Activated naive CD4-positive, alpha-beta T cell treated with anti-CD3 and anti-CD28 coated beads, Interleukin-2, amount 10 ng/mL, durations not matched to agents 7 days and 5 days (primary cell): ENCODE results near the gene DCLRE1B.

Experiments used
- CTCF ChIA-PET: fragments of 350-600 bp; sonication (Branson Sonifier 250); formaldehyde crosslinking; loops from one replicate; lab custom pipeline; 2021; ENCODE audit warnings: antibody characterized with exemption; lab: Charles Lee
- DNase-seq: peaks from one replicate; pipeline ENCODE4 v3.0.0-alpha.2; 2020
- H3K27ac Mint-ChIP-seq: one replicate; pipeline ENCODE4 v1.8.0; 2021; ENCODE audit warnings: mild to moderate bottlenecking, moderate library complexity, mixed read lengths
- H3K27me3 Mint-ChIP-seq: one replicate; pipeline ENCODE4 v1.8.0; 2021; ENCODE audit warnings: mild to moderate bottlenecking, mixed read lengths
- H3K36me3 Mint-ChIP-seq: one replicate; pipeline ENCODE4 v1.8.0; 2021; ENCODE audit warnings: mixed read lengths
- H3K4me1 Mint-ChIP-seq: one replicate; pipeline ENCODE4 v1.8.0; 2021; ENCODE audit warnings: mixed read lengths
- H3K4me3 Mint-ChIP-seq: one replicate; pipeline ENCODE4 v1.8.0; 2021; ENCODE audit warnings: mild to moderate bottlenecking, moderate library complexity, mixed read lengths
- H3K9me3 Mint-ChIP-seq: one replicate; pipeline ENCODE4 v1.8.0; 2021; ENCODE audit warnings: mixed read lengths

The DCLRE1B gene

DNA sequence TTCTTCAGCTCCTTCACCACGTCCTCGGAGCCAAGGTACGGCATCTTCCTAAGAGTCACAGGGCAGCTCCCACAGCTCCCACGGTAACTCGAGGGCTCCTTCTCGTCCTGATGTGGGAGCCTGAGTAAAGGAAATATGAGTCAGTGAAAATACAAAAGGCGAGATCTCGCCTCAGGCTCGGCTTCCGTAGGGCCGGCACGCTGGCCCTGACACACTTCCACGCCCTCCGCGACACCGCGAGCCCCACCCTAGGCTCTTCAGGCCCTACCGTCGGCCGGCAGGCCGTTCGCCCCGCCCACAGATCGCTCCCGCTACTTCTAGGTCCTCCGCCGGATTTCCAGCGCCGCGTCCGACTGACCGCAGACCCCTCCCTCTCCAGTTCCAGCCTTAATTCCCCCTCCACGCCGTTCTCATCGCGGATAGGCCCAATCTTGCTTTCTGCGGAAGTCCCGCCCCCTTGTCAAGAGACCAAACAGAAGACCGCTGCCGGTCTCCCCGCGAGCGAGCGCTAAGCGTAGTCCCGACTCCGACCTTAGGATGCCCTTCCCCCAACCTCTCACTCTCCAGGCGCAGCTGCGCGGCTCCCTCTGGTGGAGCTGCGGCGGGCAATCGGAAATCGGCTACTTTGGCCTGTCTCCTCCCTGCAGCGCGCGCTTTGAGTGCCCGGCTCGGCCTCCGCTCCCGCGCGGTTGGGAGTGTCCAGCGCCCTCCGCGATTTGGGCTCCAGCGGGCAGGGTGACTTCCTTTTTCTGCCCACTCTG is at the start of gene DCLRE1B, which contains the start of gene AP4B1:
TSS of gene DCLRE1B (plus strand) at position 653 of the 761 bp plus-strand sequence. CDS start 261 bp downstream, outside the sequence.
TSS of gene AP4B1 (minus strand) at position 126 of the 761 bp plus-strand sequence. CDS start at position 44, 82 bp downstream.
- peak; percentile 99 for DNase-seq
- Mint-ChIP-seq H3K4me1 (peaks cover 64% of the 10 kb centered on the region), H3K4me3 (peak within 1 kb of the TSS; percentile 86), H3K36me3 (peaks cover 47% of the 10 kb centered on the region), H3K27ac (peak within 1 kb of the TSS; percentile 96), H3K9me3 (no peaks in the 10 kb centered on the region), H3K27me3 (no peaks in the 10 kb centered on the region)
- CTCF ChIA-PET = interaction anchor here (1.0 to 3.8 kb wide), 11 partner anchors 25 to 69 kb away, joined by 3 to 32 read pairs (median 8); partner anchors contain the start of gene HIPK1

DNA sequence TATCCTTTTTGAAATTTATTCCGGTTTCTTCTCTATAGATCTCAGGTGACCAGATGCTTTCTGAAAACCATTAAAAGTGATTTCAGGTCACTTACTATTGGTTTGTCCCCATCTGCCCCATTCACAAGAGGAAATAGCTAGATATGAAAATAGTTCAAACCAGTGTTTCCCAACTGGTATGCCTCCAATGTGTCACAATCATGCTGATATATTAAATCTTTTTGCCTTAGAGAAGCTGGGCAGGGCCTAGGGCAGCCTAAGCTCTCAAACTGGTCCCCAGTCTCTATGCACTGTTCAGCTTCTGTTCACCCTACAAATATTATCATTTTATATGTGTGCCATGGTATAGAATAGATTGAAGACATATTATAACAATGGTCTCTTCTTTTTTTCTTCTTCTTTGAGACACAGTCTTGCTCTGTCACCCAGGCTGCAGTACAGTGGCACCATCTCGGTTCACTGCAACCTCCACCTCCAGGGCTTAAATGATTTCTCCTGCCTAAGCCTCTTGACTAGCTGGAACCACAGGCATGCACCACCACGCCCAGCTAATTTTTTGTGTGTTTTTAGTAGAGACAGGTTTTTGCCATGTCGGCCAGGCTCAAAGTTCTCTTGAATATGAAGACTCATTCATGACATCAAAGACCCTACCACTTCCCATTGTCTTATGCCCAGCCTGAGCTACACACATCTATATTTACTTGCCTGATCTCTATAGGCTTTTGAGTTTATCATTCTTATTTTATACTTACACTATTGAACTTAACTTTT is 49.3 kb upstream of the DCLRE1B start:
- no peaks in the 10 kb centered on the region for H3K27me3 Mint-ChIP-seq
- CTCF ChIA-PET = interaction anchor here (1.7 kb wide), 1 partner anchor 13 kb away, joined by 7 read pairs; no protein-coding TSS in a partner anchor
- H3K27ac Mint-ChIP-seq = no peak overlapping the region
- no peaks in the 10 kb centered on the region for H3K9me3 Mint-ChIP-seq
- peaks cover 58% of the 10 kb centered on the region for H3K36me3 Mint-ChIP-seq
- H3K4me1 Mint-ChIP-seq = peaks cover 21% of the 10 kb centered on the region
- H3K4me3 Mint-ChIP-seq = no peak overlapping the region
- no peak for DNase-seq

DNA sequence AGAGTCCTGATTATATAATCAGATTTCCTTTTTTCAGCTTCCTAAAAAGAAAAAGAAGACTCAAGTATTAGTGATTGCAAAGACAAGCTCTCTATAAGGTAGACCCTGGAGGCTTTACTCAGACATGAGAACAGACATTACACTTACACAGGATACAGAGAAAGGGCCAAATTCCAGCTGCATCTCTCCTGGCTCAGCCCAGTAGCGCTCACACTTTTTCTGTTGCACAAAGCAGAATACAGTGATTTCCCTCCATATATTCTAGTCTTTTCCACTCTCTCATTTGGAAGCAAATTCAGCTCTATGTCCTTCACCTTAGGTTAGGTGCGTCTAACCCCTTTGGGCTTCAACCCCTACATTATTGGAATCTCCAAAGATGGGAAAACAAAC is 48.7 kb upstream of the DCLRE1B start:
- Mint-ChIP-seq H3K27ac (no peak overlapping the region), H3K4me1 (peaks cover 23% of the 10 kb centered on the region), H3K4me3 (no peak overlapping the region), H3K9me3 (no peaks in the 10 kb centered on the region), H3K36me3 (peaks cover 56% of the 10 kb centered on the region), H3K27me3 (no peaks in the 10 kb centered on the region)
- CTCF ChIA-PET = interaction anchor here (1.0 to 1.7 kb wide), 2 partner anchors 11 to 12 kb away, joined by 4 to 7 read pairs; no protein-coding TSS in a partner anchor
- DNase-seq = no peak

- CTCF ChIA-PET = no interaction called here
- DNase-seq = no peak
- Mint-ChIP-seq H3K27ac (no peak overlapping the region), H3K36me3 (peaks cover 54% of the 10 kb centered on the region), H3K4me3 (no peak overlapping the region), H3K4me1 (peaks cover 31% of the 10 kb centered on the region), H3K9me3 (no peaks in the 10 kb centered on the region), H3K27me3 (no peaks in the 10 kb centered on the region)
Observed at GRCh38 chr1:113857776-113858175, 47.4 kb upstream of the DCLRE1B start.

- CTCF ChIA-PET = interaction anchor here (0.8 to 2.4 kb wide), 2 partner anchors 10 to 12 kb away, joined by 3 to 7 read pairs; no protein-coding TSS in a partner anchor
- H3K27me3 Mint-ChIP-seq = no peaks in the 10 kb centered on the region
- no peak for DNase-seq
- H3K4me3 Mint-ChIP-seq = no peak overlapping the region
- H3K36me3 Mint-ChIP-seq = peaks cover 59% of the 10 kb centered on the region
- H3K9me3 Mint-ChIP-seq = no peaks in the 10 kb centered on the region
- peaks cover 35% of the 10 kb centered on the region for H3K4me1 Mint-ChIP-seq
- H3K27ac Mint-ChIP-seq = no peak overlapping the region
Observed at GRCh38 chr1:113858418-113858817, 46.7 kb upstream of the DCLRE1B start.

DNA sequence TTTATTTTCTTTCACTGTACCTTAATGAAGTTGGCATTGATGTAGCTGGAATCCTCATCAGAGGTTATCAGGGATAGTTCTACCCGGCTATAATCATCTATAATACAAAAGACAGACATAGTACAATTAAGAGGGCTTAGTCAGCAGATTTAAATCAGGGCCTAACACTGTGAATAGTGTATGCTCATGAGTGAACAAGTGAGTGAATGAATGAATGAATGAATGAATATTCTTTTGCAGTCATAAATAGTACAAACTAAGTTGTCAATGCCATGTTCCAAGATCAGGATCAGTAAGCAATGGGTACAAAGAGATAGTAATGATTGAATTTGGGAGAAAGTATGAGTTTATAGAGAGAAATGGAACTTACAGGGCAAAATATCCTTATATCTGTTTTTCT is 46.1 kb upstream of the DCLRE1B start:
- no peak for DNase-seq
- CTCF ChIA-PET = interaction anchor here (0.8 to 2.8 kb wide), 3 partner anchors 10 to 23 kb away, joined by 3 to 13 read pairs (median 7); no protein-coding TSS in a partner anchor
- Mint-ChIP-seq H3K9me3 (no peaks in the 10 kb centered on the region), H3K4me3 (no peak overlapping the region), H3K4me1 (peaks cover 36% of the 10 kb centered on the region), H3K36me3 (peaks cover 63% of the 10 kb centered on the region), H3K27ac (peak overlapping the region; percentile 11), H3K27me3 (no peaks in the 10 kb centered on the region)

DNA sequence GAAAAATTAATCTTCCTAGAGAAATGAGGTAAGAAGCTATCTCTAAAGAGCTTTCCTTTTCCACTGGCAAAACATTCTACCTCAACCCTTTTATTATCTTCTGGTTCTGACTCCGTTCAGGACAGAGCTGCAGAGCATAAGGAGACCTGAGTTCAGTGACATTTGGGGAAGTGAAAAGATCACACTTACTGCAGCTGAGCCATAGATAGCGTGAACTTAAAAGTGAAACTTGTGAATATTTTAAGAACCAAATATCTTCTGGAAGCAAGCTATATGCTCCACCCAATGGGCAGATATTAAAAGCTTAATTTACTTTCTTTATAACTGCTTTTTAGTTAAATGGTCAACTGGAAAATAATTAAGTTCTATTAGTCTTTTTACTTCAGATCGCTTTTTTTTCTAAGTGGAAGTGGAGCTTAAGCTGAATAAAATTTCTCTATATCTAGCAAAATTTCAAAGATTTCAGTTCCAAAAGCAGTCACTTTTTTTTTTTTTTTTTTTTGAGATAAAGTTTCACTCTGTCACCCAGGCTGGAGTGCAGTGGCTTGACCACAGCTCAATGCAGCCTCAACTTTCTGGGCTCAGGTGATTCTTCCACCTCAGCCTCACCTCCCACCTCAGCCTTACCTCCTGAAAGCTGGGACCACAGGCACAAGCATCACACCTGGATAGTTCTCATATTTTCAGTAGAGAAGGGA is 45.5 kb upstream of the DCLRE1B start:
- CTCF ChIA-PET = interaction anchor here (1.0 to 2.8 kb wide), 5 partner anchors 9 to 86 kb away, joined by 3 to 13 read pairs (median 5); no protein-coding TSS in a partner anchor
- H3K9me3 Mint-ChIP-seq = no peaks in the 10 kb centered on the region
- H3K27ac Mint-ChIP-seq = peak overlapping the region; percentile 77
- no peaks in the 10 kb centered on the region for H3K27me3 Mint-ChIP-seq
- H3K4me1 Mint-ChIP-seq = peaks cover 36% of the 10 kb centered on the region
- H3K36me3 Mint-ChIP-seq = peaks cover 63% of the 10 kb centered on the region
- H3K4me3 Mint-ChIP-seq = no peak overlapping the region
- no peak for DNase-seq

- Mint-ChIP-seq H3K27me3 (no peaks in the 10 kb centered on the region), H3K27ac (no peak overlapping the region), H3K4me3 (no peak overlapping the region), H3K36me3 (peaks cover 59% of the 10 kb centered on the region), H3K9me3 (no peaks in the 10 kb centered on the region), H3K4me1 (peaks cover 46% of the 10 kb centered on the region)
- CTCF ChIA-PET = interaction anchor here (1.2 to 2.8 kb wide), 5 partner anchors 8 to 25 kb away, joined by 3 to 13 read pairs (median 5); no protein-coding TSS in a partner anchor
- no peak for DNase-seq
Observed at GRCh38 chr1:113860891-113861290, 44.2 kb upstream of the DCLRE1B start.

GRCh38 chr1:113861641-113862040 is 43.5 kb upstream of the DCLRE1B start:
- Mint-ChIP-seq H3K4me1 (peaks cover 48% of the 10 kb centered on the region), H3K27ac (no peak overlapping the region), H3K4me3 (no peak overlapping the region), H3K36me3 (peaks cover 55% of the 10 kb centered on the region), H3K9me3 (no peaks in the 10 kb centered on the region), H3K27me3 (no peaks in the 10 kb centered on the region)
- CTCF ChIA-PET = interaction anchor here (2.8 kb wide), 1 partner anchor 26 kb away, joined by 13 read pairs; no protein-coding TSS in a partner anchor
- no peak for DNase-seq

- peaks cover 44% of the 10 kb centered on the region for H3K36me3 Mint-ChIP-seq
- no peaks in the 10 kb centered on the region for H3K9me3 Mint-ChIP-seq
- H3K27me3 Mint-ChIP-seq = no peaks in the 10 kb centered on the region
- CTCF ChIA-PET = interaction anchor here (0.6 to 3.3 kb wide), 9 partner anchors 9 to 109 kb away, joined by 3 to 22 read pairs (median 6); partner anchors contain the start of genes AP4B1 and HIPK1
- no peak for DNase-seq
- peaks cover 67% of the 10 kb centered on the region for H3K4me1 Mint-ChIP-seq
- peak overlapping the region; percentile 87 for H3K4me3 Mint-ChIP-seq
- H3K27ac Mint-ChIP-seq = peak overlapping the region; percentile 72
Observed at GRCh38 chr1:113868387-113869083, 36.6 kb upstream of the DCLRE1B start.

DNA sequence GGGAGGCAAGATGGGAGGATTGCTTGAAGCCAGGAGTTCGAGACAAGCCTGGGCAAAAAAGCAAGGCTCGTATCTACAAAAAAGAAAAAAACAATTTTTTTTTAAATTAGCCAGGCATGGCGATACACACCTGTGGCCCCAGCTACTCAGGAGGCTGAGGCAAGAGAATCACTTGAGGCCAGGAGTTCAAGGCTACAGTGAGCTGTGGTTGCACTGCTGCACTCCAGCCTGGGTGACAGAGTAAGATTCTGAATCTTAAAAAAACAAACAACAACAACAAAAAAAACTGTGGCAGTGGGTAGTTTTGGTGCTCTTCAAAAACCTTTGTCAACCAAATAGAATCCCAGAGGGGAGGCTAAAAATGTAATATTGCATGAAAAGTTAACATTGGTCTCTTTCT is 34.3 kb upstream of the DCLRE1B start:
- Mint-ChIP-seq H3K27ac (peak overlapping the region; percentile 95), H3K9me3 (no peaks in the 10 kb centered on the region), H3K36me3 (peaks cover 33% of the 10 kb centered on the region), H3K4me3 (peak overlapping the region; percentile 87), H3K4me1 (peaks cover 79% of the 10 kb centered on the region), H3K27me3 (no peaks in the 10 kb centered on the region)
- CTCF ChIA-PET = interaction anchor here (0.8 to 3.3 kb wide), 5 partner anchors 10 to 59 kb away, joined by 3 to 18 read pairs (median 4); partner anchors contain the start of gene HIPK1
- peak; percentile 51 for DNase-seq

DNA sequence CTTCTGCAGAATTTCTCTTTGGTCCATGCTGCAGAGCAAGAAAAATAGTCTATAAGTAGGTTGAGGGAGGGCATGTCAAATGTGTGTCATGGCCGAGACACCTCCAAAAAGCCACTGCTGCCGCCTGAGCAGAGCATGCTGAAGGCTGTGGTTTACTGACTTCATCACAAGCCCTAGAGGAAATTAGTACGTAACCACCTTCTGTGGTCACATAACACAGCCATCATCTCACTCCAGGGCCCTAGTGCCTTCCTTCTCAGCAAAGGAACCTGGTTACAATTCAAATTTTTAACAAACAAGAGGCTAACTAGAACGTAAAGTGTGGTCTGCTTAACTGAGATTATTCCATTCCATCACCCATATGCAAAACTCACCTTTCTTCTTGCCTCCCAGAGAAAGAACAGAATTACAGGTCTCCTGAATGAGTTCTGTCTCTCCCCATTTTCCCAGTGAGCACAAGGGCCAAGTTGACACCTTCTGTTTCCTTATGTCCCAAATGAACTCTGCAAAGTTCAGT is 33.5 kb upstream of the DCLRE1B start, which contains the start of gene PTPN22:
TSS of gene PTPN22 (minus strand) at position 116 of the 517 bp plus-strand sequence.
- no peaks in the 10 kb centered on the region for H3K27me3 Mint-ChIP-seq
- H3K9me3 Mint-ChIP-seq = no peaks in the 10 kb centered on the region
- peaks cover 29% of the 10 kb centered on the region for H3K36me3 Mint-ChIP-seq
- H3K4me3 Mint-ChIP-seq = peak within 1 kb of the TSS; percentile 87
- peaks cover 80% of the 10 kb centered on the region for H3K4me1 Mint-ChIP-seq
- DNase-seq = peak; percentile 88
- CTCF ChIA-PET = interaction anchor here (1.1 kb wide), 1 partner anchor 32 kb away, joined by 11 read pairs; the partner anchor contains the start of gene AP4B1
- H3K27ac Mint-ChIP-seq = peak within 1 kb of the TSS; percentile 95
